ENCODE data around the gene MRPL40.

- TF ChIP-seq CTCF (IDR thresholded peaks at IDR 0.05; ENCODE audit: poor library complexity) (no peak), EZH2phosphoT487 (IDR thresholded peaks at IDR 0.05; ENCODE audit: low read depth, severe bottlenecking, unreplicated experiment) (no peak)
These were observed 25.6 kb downstream of the MRPL40 start for GRCh38 chr22:19457828-19458428.
